ACC112 (cell line): ENCODE measurements around the gene CAMKV.

Source experiments
- H2AFZ ChIP-seq: fragments of 200-600 bp; sonication (generic); one replicate; pipeline ENCODE4 v1.6.0; 2017; ENCODE audit warnings: antibody characterized with exemption, low read length; ENCODE audit not compliant: unreplicated experiment
- H3K27ac ChIP-seq: fragments of 200-600 bp; sonication (generic); 2 replicates; pipeline ENCODE4 v1.5.1; 2014; ENCODE audit warnings: low read depth, mild to moderate bottlenecking, antibody characterized with exemption, low read length, moderate library complexity
- H3K27me3 ChIP-seq: fragments of 200-600 bp; sonication (generic); 2 replicates; pipeline ENCODE4 v1.6.1; 2014; ENCODE audit warnings: mild to moderate bottlenecking, antibody characterized with exemption, low read length, moderate library complexity, mixed read lengths; ENCODE audit not compliant: insufficient read depth
- H3K36me3 ChIP-seq: fragments of 200-600 bp; sonication (generic); 2 replicates; pipeline ENCODE4 v1.6.1; 2016; ENCODE audit warnings: mild to moderate bottlenecking, antibody characterized with exemption, low read length, moderate library complexity, mixed read lengths; ENCODE audit not compliant: insufficient read depth
- H3K4me1 ChIP-seq: fragments of 200-600 bp; sonication (generic); one replicate; pipeline ENCODE4 v1.6.1; 2016; ENCODE audit warnings: low read length, mixed read lengths; ENCODE audit not compliant: insufficient read depth, unreplicated experiment, control insufficient read depth
- H3K4me3 ChIP-seq: fragments of 200-600 bp; sonication (generic); 2 replicates; pipeline ENCODE4 v1.5.1; 2014; ENCODE audit warnings: mild to moderate bottlenecking, low read depth, low read length
- H3K79me2 ChIP-seq: fragments of 200-600 bp; sonication (generic); one replicate; pipeline ENCODE4 v1.6.0; 2016; ENCODE audit warnings: low read length; ENCODE audit not compliant: control insufficient read depth, unreplicated experiment, insufficient read depth

Gene CAMKV

GRCh38 chr3:49895791-49896190 lies 26.1 kb upstream of the CAMKV start:
- Histone ChIP-seq H3K79me2 (no peaks in the 10 kb centered on the region), H3K4me3 (no peak overlapping the region), H3K27me3 (no peaks in the 10 kb centered on the region), H2AFZ (no peak overlapping the region), H3K4me1 (peaks cover 9% of the 10 kb centered on the region), H3K27ac (no peak overlapping the region), H3K36me3 (no peaks in the 10 kb centered on the region)

- H3K4me3 ChIP-seq = no peak overlapping the region
- H3K36me3 ChIP-seq = no peaks in the 10 kb centered on the region
- H3K27me3 ChIP-seq = no peaks in the 10 kb centered on the region
- no peak overlapping the region for H3K27ac ChIP-seq
- no peaks in the 10 kb centered on the region for H3K4me1 ChIP-seq
- no peak overlapping the region for H2AFZ ChIP-seq
- no peaks in the 10 kb centered on the region for H3K79me2 ChIP-seq
Observed at GRCh38 chr3:49889296-49889695, 19.6 kb upstream of the CAMKV start.

- Histone ChIP-seq H3K27ac (no peak overlapping the region), H3K4me1 (no peaks in the 10 kb centered on the region), H3K79me2 (no peaks in the 10 kb centered on the region), H3K27me3 (peaks cover 9% of the 10 kb centered on the region; the same call in 1 of the 2 replicates), H3K4me3 (no peak overlapping the region), H3K36me3 (no peaks in the 10 kb centered on the region), H2AFZ (no peak overlapping the region)
Observed at GRCh38 chr3:49886922-49887265, 17.2 kb upstream of the CAMKV start.

- H3K27me3 ChIP-seq = peaks cover 15% of the 10 kb centered on the region
- no peak overlapping the region for H3K27ac ChIP-seq
- no peaks in the 10 kb centered on the region for H3K4me1 ChIP-seq
- no peak overlapping the region for H2AFZ ChIP-seq
- no peaks in the 10 kb centered on the region for H3K36me3 ChIP-seq
- H3K79me2 ChIP-seq = no peaks in the 10 kb centered on the region
- no peak overlapping the region for H3K4me3 ChIP-seq
Observed at GRCh38 chr3:49883998-49884397, 14.3 kb upstream of the CAMKV start.

- no peaks in the 10 kb centered on the region for H3K79me2 ChIP-seq
- peaks cover 15% of the 10 kb centered on the region for H3K27me3 ChIP-seq
- no peak overlapping the region for H3K4me3 ChIP-seq
- H3K36me3 ChIP-seq = no peaks in the 10 kb centered on the region
- H3K27ac ChIP-seq = no peak overlapping the region
- H2AFZ ChIP-seq = no peak overlapping the region
- H3K4me1 ChIP-seq = no peaks in the 10 kb centered on the region
Observed at GRCh38 chr3:49882166-49882565, 12.5 kb upstream of the CAMKV start.

GRCh38 chr3:49880581-49881315 lies 11.0 kb upstream of the CAMKV start:
- no peaks in the 10 kb centered on the region for H3K4me1 ChIP-seq
- H3K27ac ChIP-seq = no peak overlapping the region
- H2AFZ ChIP-seq = no peak overlapping the region
- H3K4me3 ChIP-seq = no peak overlapping the region
- peaks cover 15% of the 10 kb centered on the region for H3K27me3 ChIP-seq
- H3K36me3 ChIP-seq = no peaks in the 10 kb centered on the region
- H3K79me2 ChIP-seq = no peaks in the 10 kb centered on the region

- Histone ChIP-seq H3K27me3 (peaks cover 15% of the 10 kb centered on the region), H3K79me2 (no peaks in the 10 kb centered on the region), H3K4me3 (no peak overlapping the region), H2AFZ (no peak overlapping the region), H3K4me1 (no peaks in the 10 kb centered on the region), H3K36me3 (no peaks in the 10 kb centered on the region), H3K27ac (no peak overlapping the region)
Observed at GRCh38 chr3:49879721-49880120, 10.0 kb upstream of the CAMKV start.

- H3K27ac ChIP-seq = no peak overlapping the region
- peaks cover 15% of the 10 kb centered on the region for H3K27me3 ChIP-seq
- no peaks in the 10 kb centered on the region for H3K79me2 ChIP-seq
- H3K4me3 ChIP-seq = no peak overlapping the region
- H2AFZ ChIP-seq = no peak overlapping the region
- H3K4me1 ChIP-seq = no peaks in the 10 kb centered on the region
- H3K36me3 ChIP-seq = no peaks in the 10 kb centered on the region
Observed at GRCh38 chr3:49878686-49879085, 9.0 kb upstream of the CAMKV start.

- no peak overlapping the region for H2AFZ ChIP-seq
- no peaks in the 10 kb centered on the region for H3K36me3 ChIP-seq
- H3K4me3 ChIP-seq = no peak overlapping the region
- no peaks in the 10 kb centered on the region for H3K79me2 ChIP-seq
- H3K27ac ChIP-seq = no peak overlapping the region
- no peaks in the 10 kb centered on the region for H3K4me1 ChIP-seq
- H3K27me3 ChIP-seq = peaks cover 15% of the 10 kb centered on the region
Observed at GRCh38 chr3:49877716-49878115, 8.0 kb upstream of the CAMKV start.

- H3K4me3 ChIP-seq = no peak overlapping the region
- H3K27me3 ChIP-seq = peaks cover 7% of the 10 kb centered on the region
- no peak overlapping the region for H3K27ac ChIP-seq
- no peaks in the 10 kb centered on the region for H3K79me2 ChIP-seq
- no peak overlapping the region for H2AFZ ChIP-seq
- H3K4me1 ChIP-seq = no peaks in the 10 kb centered on the region
- H3K36me3 ChIP-seq = no peaks in the 10 kb centered on the region
Observed at GRCh38 chr3:49876567-49876966, 6.9 kb upstream of the CAMKV start.

GRCh38 chr3:49873623-49874022 lies 3.9 kb upstream of the CAMKV start:
- no peaks in the 10 kb centered on the region for H3K36me3 ChIP-seq
- no peaks in the 10 kb centered on the region for H3K79me2 ChIP-seq
- no peak overlapping the region for H3K4me3 ChIP-seq
- no peaks in the 10 kb centered on the region for H3K4me1 ChIP-seq
- H3K27ac ChIP-seq = no peak overlapping the region
- H3K27me3 ChIP-seq = peaks cover 34% of the 10 kb centered on the region
- H2AFZ ChIP-seq = no peak overlapping the region
